Transverse colon (tissue), 4 donors: Measurements from ENCODE around the gene NR4A3.

Experiments
- EP300 ChIP-seq: sonication (generic); formaldehyde crosslinking; IDR thresholded peaks from one replicate; pipeline ENCODE4 v1.6.1; 2017; ENCODE audit warnings: antibody characterized with exemption, low read depth
- POLR2A ChIP-seq: fragments of 450-650 bp; IDR thresholded peaks from one replicate; pipeline ENCODE4 v1.6.1; 2016; ENCODE audit warnings: antibody characterized with exemption, mild to moderate bottlenecking, moderate library complexity
- POLR2AphosphoS5 ChIP-seq, 3 donors: sonication (generic); formaldehyde crosslinking; IDR thresholded peaks; one replicate each; pipeline ENCODE4 v1.6.1; 2016; ENCODE audit warnings: antibody characterized with exemption in 3 of 3
- TF ChIP-seq, protein P1 (sequence below), 5 experiments: fragments of 200-600 bp in 3 of 5; fragments of 450-650 bp in 2 of 5; sonication (generic) in 3 of 5; IDR thresholded peaks; 1 replicate in 2 of 5; 2 replicates in 3 of 5; pipeline ENCODE4 v1.5.1; 2016 to 2017; ENCODE audit warnings: antibody characterized with exemption in 5 of 5, inconsistent platforms in 3 of 5, mild to moderate bottlenecking in 2 of 5, moderate library complexity in 1 of 5

DNA sequence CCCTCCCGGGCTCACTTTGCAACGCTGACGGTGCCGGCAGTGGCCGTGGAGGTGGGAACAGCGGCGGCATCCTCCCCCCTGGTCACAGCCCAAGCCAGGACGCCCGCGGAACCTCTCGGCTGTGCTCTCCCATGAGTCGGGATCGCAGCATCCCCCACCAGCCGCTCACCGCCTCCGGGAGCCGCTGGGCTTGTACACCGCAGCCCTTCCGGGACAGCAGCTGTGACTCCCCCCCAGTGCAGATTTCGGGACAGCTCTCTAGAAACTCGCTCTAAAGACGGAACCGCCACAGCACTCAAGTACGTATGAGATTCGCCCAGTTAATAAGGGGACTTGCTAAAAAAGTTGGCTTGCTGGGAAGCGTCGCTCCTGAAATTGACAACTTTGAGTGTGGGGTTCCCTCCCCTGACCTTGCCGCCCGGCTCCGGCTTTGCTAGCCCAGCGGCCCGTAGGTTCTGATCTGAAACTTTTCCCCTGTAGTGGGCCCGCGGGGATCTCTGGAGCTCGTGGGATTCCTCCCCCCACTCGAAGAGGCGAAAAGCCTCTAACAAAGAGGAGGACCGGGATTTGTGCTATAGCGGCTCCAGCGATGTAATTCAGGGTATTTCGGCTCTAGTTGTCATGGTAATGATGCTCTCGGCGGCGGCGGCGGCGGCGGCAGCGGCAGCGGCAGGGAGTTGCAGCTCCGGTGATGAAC is 572 bp downstream of the NR4A3 start:
- TF ChIP-seq, protein P1, sequence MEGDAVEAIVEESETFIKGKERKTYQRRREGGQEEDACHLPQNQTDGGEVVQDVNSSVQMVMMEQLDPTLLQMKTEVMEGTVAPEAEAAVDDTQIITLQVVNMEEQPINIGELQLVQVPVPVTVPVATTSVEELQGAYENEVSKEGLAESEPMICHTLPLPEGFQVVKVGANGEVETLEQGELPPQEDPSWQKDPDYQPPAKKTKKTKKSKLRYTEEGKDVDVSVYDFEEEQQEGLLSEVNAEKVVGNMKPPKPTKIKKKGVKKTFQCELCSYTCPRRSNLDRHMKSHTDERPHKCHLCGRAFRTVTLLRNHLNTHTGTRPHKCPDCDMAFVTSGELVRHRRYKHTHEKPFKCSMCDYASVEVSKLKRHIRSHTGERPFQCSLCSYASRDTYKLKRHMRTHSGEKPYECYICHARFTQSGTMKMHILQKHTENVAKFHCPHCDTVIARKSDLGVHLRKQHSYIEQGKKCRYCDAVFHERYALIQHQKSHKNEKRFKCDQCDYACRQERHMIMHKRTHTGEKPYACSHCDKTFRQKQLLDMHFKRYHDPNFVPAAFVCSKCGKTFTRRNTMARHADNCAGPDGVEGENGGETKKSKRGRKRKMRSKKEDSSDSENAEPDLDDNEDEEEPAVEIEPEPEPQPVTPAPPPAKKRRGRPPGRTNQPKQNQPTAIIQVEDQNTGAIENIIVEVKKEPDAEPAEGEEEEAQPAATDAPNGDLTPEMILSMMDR (IDR thresholded peaks at IDR 0.05): no peak
- TF ChIP-seq POLR2AphosphoS5 (IDR thresholded peaks at IDR 0.05) (no peak), POLR2A (no peak), EP300 (no peak)
